Neuronal stem cell (in vitro differentiated cells): ENCODE results near the gene PACRGL.

Source experiments
- DNase-seq: peaks from one replicate; pipeline ENCODE4 v3.0.0-alpha.2; 2013; ENCODE audit warnings: low spot score
- H2AFZ ChIP-seq: one replicate; pipeline ENCODE4 v1.6.1; 2013; ENCODE audit warnings: mild to moderate bottlenecking, low read length, inconsistent platforms
- H2AK5ac ChIP-seq: 2 replicates; pipeline ENCODE4 v1.6.1; 2013; ENCODE audit warnings: low read depth, mild to moderate bottlenecking, inconsistent platforms, low read length, moderate library complexity, mixed read lengths
- H2BK120ac ChIP-seq: 2 replicates; pipeline ENCODE4 v1.6.1; 2013; ENCODE audit warnings: low read depth, mild to moderate bottlenecking, inconsistent platforms, low read length, moderate library complexity, mixed read lengths
- H2BK12ac ChIP-seq: one replicate; pipeline ENCODE4 v1.6.1; 2013; ENCODE audit warnings: low read length, inconsistent platforms
- H2BK15ac ChIP-seq: 2 replicates; pipeline ENCODE4 v1.6.1; 2013; ENCODE audit warnings: mild to moderate bottlenecking, low read length, inconsistent platforms, mixed read lengths
- H2BK5ac ChIP-seq: one replicate; pipeline ENCODE4 v1.6.1; 2013; ENCODE audit warnings: inconsistent platforms, mild to moderate bottlenecking, low read length, moderate library complexity
- H3K14ac ChIP-seq: one replicate; pipeline ENCODE4 v1.6.1; 2013; ENCODE audit warnings: low read length, inconsistent platforms
- H3K18ac ChIP-seq: 2 replicates; pipeline ENCODE4 v1.6.1; 2013; ENCODE audit warnings: low read length, inconsistent platforms
- H3K23ac ChIP-seq: 2 replicates; pipeline ENCODE4 v1.6.1; 2013; ENCODE audit warnings: low read depth, mild to moderate bottlenecking, mixed read lengths, low read length, inconsistent platforms; ENCODE audit not compliant: poor library complexity
- H3K27ac ChIP-seq: replicated peaks from 3 replicates; pipeline ENCODE4 v1.5.1; 2013; ENCODE audit warnings: low read length, inconsistent platforms
- H3K27me3 ChIP-seq, 3 experiments: 2 replicates each; pipeline ENCODE4 v1.6.1; 2013; ENCODE audit warnings: low read length in 3 of 3, mild to moderate bottlenecking in 2 of 3, inconsistent platforms in 1 of 3, low read depth in 1 of 3, mixed read lengths in 1 of 3, moderate library complexity in 1 of 3; ENCODE audit not compliant: control insufficient read depth in 3 of 3, insufficient read depth in 3 of 3
- H3K36me3 ChIP-seq, 2 donors: replicated peaks in 1 of 2; 2 replicates each; pipeline ENCODE4 v1.6.1; 2013; ENCODE audit warnings: low read length in 2 of 2; ENCODE audit not compliant: control insufficient read depth in 2 of 2, insufficient read depth in 2 of 2
- H3K4ac ChIP-seq: 2 replicates; pipeline ENCODE4 v1.6.1; 2013; ENCODE audit warnings: inconsistent platforms, mild to moderate bottlenecking, low read length, moderate library complexity
- H3K4me1 ChIP-seq, 2 donors: 1 replicate in 1 of 2; 2 replicates in 1 of 2; pipeline ENCODE4 v1.6.1; 2013; ENCODE audit warnings: low read length in 2 of 2, low read depth in 1 of 2; ENCODE audit not compliant: control insufficient read depth in 2 of 2, insufficient read depth in 1 of 2
- H3K4me2 ChIP-seq: one replicate; pipeline ENCODE4 v1.6.1; 2013; ENCODE audit warnings: mild to moderate bottlenecking, low read length, inconsistent platforms; ENCODE audit not compliant: insufficient read depth, poor library complexity, severe bottlenecking
- H3K4me3 ChIP-seq, 2 donors: 2 replicates each; pipeline ENCODE4 v1.5.1; 2013; ENCODE audit warnings: low read length in 2 of 2, mild to moderate bottlenecking in 2 of 2, inconsistent platforms in 1 of 2, moderate library complexity in 1 of 2
- H3K79me1 ChIP-seq: one replicate; pipeline ENCODE4 v1.6.1; 2013; ENCODE audit warnings: low read depth, mild to moderate bottlenecking, inconsistent platforms, low read length, moderate library complexity
- H3K9ac ChIP-seq: one replicate; pipeline ENCODE4 v1.6.1; 2013; ENCODE audit warnings: mild to moderate bottlenecking, low read depth, low read length, inconsistent platforms; ENCODE audit not compliant: poor library complexity
- H3K9me3 ChIP-seq, 2 donors: replicated peaks in 1 of 2; 2 replicates each; pipeline versions ENCODE3 to v1.6.1; 2013; ENCODE audit warnings: low read length in 2 of 2, mild to moderate bottlenecking in 2 of 2, inconsistent platforms in 1 of 2, low read depth in 1 of 2, mixed read lengths in 1 of 2, moderate library complexity in 1 of 2; ENCODE audit not compliant: control insufficient read depth in 2 of 2, insufficient read depth in 1 of 2
- H4K8ac ChIP-seq: one replicate; pipeline ENCODE4 v1.6.1; 2013; ENCODE audit warnings: low read depth, mild to moderate bottlenecking, inconsistent platforms, low read length, moderate library complexity
- H4K91ac ChIP-seq: one replicate; pipeline ENCODE4 v1.6.1; 2013; ENCODE audit warnings: low read length, low read depth, mild to moderate bottlenecking, inconsistent platforms; ENCODE audit not compliant: poor library complexity
- WGBS, 2 donors: extraction: QIAGEN DNeasy Blood & Tissue Kit; methylation state at CpG; one replicate each; pipeline ENCODE4 v1.1.7; 2013; ENCODE audit warnings: missing lambda C conversion rate in 2 of 2, mixed read lengths in 1 of 2; ENCODE audit not compliant: insufficient read length in 2 of 2, insufficient replicate concordance in 1 of 2; ENCODE audit errors: extremely low coverage in 2 of 2; 5-methylcytosine and 5-hydroxymethylcytosine counted together

The PACRGL gene

GRCh38 chr4:20666012-20666860, 34.0 kb upstream of the PACRGL start:
- Histone ChIP-seq H3K4me3 (no peak overlapping the region), H3K4ac (no peak overlapping the region), H3K9ac (no peak overlapping the region), H3K79me1 (no peaks in the 10 kb centered on the region), H3K14ac (no peak overlapping the region), H2AK5ac (no peak overlapping the region), H4K91ac (no peak overlapping the region), H2BK120ac (no peak overlapping the region), H3K27ac (no peak overlapping the region), H3K9me3 (no peaks in the 10 kb centered on the region), H3K18ac (no peak overlapping the region), H2BK5ac (no peak overlapping the region), H2BK12ac (no peak overlapping the region), H4K8ac (no peak overlapping the region), H3K27me3 (no peaks in the 10 kb centered on the region), H3K23ac (no peak overlapping the region), H2AFZ (no peak overlapping the region), H3K36me3 (no peaks in the 10 kb centered on the region), H2BK15ac (no peak overlapping the region), H3K4me1 (no peaks in the 10 kb centered on the region), H3K4me2 (no peak overlapping the region)
- DNase-seq, result no peak
- no CpG with 5 or more reads among the region's 4 CpGs for WGBS, 2 donors

- peak overlapping the region; percentile 65 for H2AFZ ChIP-seq
- peaks cover 0 to 9% of the 10 kb centered on the region in 2 donors for H3K4me1 ChIP-seq
- no peak overlapping the region for H3K4me3 ChIP-seq
- no peak overlapping the region for H2AK5ac ChIP-seq
- no peak overlapping the region for H2BK120ac ChIP-seq
- no peak overlapping the region for H4K8ac ChIP-seq
- no peak overlapping the region for H3K9ac ChIP-seq
- no peak overlapping the region for H2BK5ac ChIP-seq
- no CpG with 5 or more reads among the region's 1 CpG for WGBS, 2 donors
- no peak overlapping the region for H3K14ac ChIP-seq
- H3K18ac ChIP-seq, result no peak overlapping the region
- H3K79me1 ChIP-seq, result no peaks in the 10 kb centered on the region
- no peaks in the 10 kb centered on the region for H3K27me3 ChIP-seq
- H3K4ac ChIP-seq, result no peak overlapping the region
- no peak overlapping the region for H3K23ac ChIP-seq
- no peaks in the 10 kb centered on the region for H3K36me3 ChIP-seq
- no peaks in the 10 kb centered on the region for H3K9me3 ChIP-seq
- H2BK12ac ChIP-seq, result no peak overlapping the region
- H3K4me2 ChIP-seq, result no peak overlapping the region
- no peak overlapping the region for H2BK15ac ChIP-seq
- no peak for DNase-seq
- no peak overlapping the region for H3K27ac ChIP-seq
- H4K91ac ChIP-seq, result no peak overlapping the region
Observed at GRCh38 chr4:20672262-20672661, 28.0 kb upstream of the PACRGL start.

GRCh38 chr4:20675786-20676185, 24.5 kb upstream of the PACRGL start:
- Histone ChIP-seq H3K4ac (no peak overlapping the region), H4K91ac (no peak overlapping the region), H2BK12ac (no peak overlapping the region), H3K4me1 (peaks cover 0 to 9% of the 10 kb centered on the region in 2 donors), H3K27ac (no peak overlapping the region), H3K4me2 (no peak overlapping the region), H2BK5ac (no peak overlapping the region), H3K14ac (no peak overlapping the region), H3K27me3 (no peaks in the 10 kb centered on the region), H3K9ac (no peak overlapping the region), H3K36me3 (no peaks in the 10 kb centered on the region), H4K8ac (no peak overlapping the region), H2AFZ (no peak overlapping the region), H3K18ac (no peak overlapping the region), H3K4me3 (no peak overlapping the region), H3K23ac (no peak overlapping the region), H3K79me1 (no peaks in the 10 kb centered on the region), H2BK120ac (no peak overlapping the region), H2AK5ac (no peak overlapping the region), H2BK15ac (no peak overlapping the region), H3K9me3 (peaks cover 2 to 3% of the 10 kb centered on the region in 2 donors)
- DNase-seq, result no peak

GRCh38 chr4:20676501-20677197, 23.6 kb upstream of the PACRGL start:
- no peak overlapping the region for H3K4me3 ChIP-seq
- WGBS, 2 donors, result no CpG with 5 or more reads among the region's 8 CpGs

More at GRCh38 chr4:20676501-20677197, 23.6 kb upstream of the PACRGL start:
- Histone ChIP-seq H2AFZ (peak overlapping the region; percentile 58), H3K27me3 (no peaks in the 10 kb centered on the region), H2BK15ac (no peak overlapping the region), H3K36me3 (no peaks in the 10 kb centered on the region), H2AK5ac (no peak overlapping the region), H4K8ac (no peak overlapping the region), H3K9me3 (peaks cover 2 to 3% of the 10 kb centered on the region in 2 donors), H3K18ac (no peak overlapping the region), H3K4me1 (peaks cover 0 to 8% of the 10 kb centered on the region in 2 donors), H3K9ac (no peak overlapping the region), H3K27ac (no peak overlapping the region), H3K79me1 (no peaks in the 10 kb centered on the region), H4K91ac (no peak overlapping the region), H3K4ac (no peak overlapping the region), H3K23ac (no peak overlapping the region), H3K14ac (no peak overlapping the region), H2BK12ac (no peak overlapping the region), H2BK5ac (no peak overlapping the region), H2BK120ac (no peak overlapping the region), H3K4me2 (no peak overlapping the region)
- DNase-seq, result no peak
